Caki2 (cell line): Measurements from ENCODE around the gene RIPK3. TPM values are rescaled to one million over a fixed set of nuclear protein-coding genes. Genes with fewer than 3 reads are reported as not detected.
"Not testable (repeated sequence)": the region's sequence is repeated elsewhere in the genome, so short reads cannot be mapped to it uniquely, and the experiment has no call there.

Experiments
- DNase-seq: peaks from one replicate; pipeline ENCODE4 v3.0.0-alpha.2; 2015; ENCODE audit warnings: low read depth
- in situ Hi-C: cut with HindIII; loops from 2 replicates; pipeline ENCODE4 v1.10.0; 2016; ENCODE audit warnings: low sequenced_read_pairs, low pct_unique_long_range_greater_than_20kb, mixed read lengths
- total RNA-seq: library from RNA; depleted of rRNA; stranded (reverse); fragments of >200 nt; shearing (Covaris generic); gene quantifications from 2 replicates; pipeline ENCODE4 v1.2.3, GENCODE V29; 2014; ENCODE audit warnings: low replicate concordance

RIPK3 gene
- total RNA-seq, 1 experiment from 2014 or later = not detected

DNA sequence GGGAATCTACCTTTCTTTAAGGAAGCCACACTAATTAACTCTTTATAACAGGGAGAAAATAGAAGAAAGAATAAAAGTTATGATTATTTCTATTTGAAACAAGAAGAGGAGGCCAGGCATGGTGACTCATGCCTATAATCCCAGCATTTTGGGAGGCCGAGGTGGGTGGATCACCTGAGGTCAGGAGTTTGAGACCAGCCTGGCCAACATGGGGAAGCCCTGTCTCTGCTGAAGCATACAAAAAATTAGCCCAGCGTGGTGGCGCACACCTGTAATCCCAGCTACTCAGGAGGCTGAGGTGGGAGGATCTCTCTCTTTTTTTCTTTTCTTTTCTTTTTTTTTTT lies 14.7 kb upstream of the RIPK3 start:
- DNase-seq, in situ Hi-C loops: not testable (repeated sequence)

DNA sequence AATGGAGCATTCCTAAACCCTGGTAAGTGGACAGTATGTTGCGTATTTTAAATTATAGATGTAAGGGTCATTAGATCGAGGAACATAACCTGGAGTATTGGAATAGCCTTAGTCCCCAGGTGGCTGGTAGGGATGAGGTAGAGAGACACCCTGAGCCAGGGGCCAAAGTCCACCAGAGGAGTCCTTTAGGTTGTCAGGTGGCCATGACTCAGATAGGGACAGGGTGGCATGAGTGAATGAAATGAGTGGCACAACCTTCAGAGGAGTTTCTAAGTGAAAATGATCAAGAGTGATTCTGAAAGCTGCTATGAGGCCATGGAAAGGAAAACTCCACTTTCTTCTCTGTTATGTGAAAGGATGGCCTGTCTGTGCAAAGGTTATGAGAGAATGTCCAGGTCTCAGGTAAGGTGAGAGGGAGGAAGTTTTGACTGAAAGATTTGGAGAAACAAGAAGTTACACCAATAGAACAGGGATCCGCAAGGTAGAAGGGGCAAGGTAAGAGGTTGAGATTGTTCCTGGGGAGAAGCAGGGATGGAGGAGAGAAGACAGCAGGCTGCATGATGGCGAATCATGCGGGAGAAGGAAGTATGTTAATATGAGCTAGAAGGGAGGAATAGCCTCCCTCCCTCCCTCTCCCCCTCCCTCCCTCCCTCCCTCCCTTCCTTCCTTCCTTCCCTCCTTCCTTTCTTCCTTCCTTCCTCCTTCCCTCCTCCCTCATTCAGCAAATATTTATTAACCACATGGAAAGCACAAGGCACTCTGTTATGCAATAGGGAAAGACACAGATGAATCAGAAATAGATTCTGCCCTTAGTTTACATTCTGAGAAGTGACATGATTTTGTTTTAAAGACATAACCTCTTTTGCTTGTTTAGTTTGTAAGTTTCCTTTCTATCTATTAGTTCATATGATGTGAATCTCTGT lies 14.0 kb upstream of the RIPK3 start:
- in situ Hi-C loops = no loop called here

DNA sequence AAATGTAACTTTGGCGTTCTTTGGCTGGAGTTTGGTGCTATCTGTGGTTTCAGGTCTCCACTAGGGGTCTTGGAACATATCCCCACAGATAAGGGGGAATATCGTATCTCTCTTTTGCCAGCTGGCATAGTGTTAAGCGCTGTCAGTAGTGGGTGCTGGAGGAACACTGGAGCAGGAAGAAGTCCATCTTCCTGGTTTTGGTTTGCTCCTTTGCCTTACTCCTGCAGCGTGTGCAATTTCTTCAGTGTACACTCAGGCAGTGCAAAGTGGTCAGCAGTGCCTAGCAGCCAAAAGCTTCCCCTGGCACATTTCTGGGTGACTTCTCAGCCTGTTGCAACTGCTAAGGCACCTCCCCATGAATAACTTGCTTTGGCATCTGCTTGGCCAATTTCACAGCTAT lies 11.7 kb upstream of the RIPK3 start:
- in situ Hi-C loops = no loop called here
- no peak for DNase-seq

More for the DNA sequence above, 14.0 kb upstream of the RIPK3 start:
- no peak for DNase-seq

DNA sequence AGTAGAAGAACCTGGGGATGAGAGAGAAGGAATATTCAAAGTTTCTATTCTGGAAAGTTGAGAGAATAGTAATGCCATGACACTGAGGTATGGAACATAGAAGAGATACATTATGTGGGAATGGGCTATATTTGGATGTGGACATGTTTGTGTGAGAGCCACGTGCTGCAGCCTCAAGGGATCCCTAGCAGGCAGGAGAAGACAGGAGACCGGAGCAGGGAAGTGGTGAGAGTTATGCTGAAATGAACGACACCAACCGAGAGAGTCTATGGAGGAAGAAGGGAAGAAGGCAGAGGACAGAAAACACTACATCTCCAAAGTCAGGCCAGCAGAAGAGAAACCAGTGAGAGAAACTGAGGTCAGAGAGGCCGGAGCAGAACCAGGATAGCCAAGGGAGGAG lies 10.0 kb upstream of the RIPK3 start:
- DNase-seq = no peak
- in situ Hi-C loops = no loop called here

DNA sequence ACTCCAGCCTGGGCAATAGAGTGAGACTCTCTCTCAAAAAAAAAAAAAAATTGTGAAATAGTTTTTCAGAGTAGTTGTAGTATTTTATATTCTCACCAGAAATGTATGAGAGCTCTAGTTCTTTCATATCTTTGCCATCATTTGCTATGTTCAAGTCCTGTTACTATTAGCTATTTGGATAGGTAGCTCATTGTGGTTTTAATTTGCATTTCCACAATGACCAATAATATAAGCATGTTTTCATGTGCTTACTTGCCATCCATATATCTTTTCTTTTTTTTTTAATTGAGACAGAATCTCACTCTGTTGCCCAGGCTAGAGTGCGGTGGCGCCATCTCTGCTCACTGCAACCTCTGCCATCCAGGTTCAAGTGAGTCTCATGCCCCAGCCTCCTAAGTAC lies 8.4 kb upstream of the RIPK3 start:
- in situ Hi-C loops = no loop called here
- no peak for DNase-seq

DNA sequence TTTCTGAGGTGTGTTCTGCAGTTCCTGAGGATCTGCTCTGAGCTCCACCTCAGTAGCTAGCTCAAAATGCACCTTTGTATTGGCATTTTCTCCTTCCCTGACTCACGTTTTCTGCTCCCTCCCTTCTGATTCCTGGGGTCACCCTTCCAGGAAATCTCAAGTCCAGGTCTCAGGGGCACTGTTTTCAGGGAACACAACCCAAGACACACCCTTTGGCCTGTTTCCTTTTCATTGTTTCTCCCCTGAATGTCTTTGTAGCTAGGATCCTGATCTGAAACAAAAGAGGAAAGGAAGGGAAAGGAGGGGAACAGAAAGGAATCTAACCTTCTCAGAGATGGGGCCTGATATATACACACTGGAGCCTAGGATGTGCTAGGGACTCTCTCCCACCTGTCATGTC lies 7.3 kb upstream of the RIPK3 start:
- no peak for DNase-seq
- in situ Hi-C loops = no loop called here

DNA sequence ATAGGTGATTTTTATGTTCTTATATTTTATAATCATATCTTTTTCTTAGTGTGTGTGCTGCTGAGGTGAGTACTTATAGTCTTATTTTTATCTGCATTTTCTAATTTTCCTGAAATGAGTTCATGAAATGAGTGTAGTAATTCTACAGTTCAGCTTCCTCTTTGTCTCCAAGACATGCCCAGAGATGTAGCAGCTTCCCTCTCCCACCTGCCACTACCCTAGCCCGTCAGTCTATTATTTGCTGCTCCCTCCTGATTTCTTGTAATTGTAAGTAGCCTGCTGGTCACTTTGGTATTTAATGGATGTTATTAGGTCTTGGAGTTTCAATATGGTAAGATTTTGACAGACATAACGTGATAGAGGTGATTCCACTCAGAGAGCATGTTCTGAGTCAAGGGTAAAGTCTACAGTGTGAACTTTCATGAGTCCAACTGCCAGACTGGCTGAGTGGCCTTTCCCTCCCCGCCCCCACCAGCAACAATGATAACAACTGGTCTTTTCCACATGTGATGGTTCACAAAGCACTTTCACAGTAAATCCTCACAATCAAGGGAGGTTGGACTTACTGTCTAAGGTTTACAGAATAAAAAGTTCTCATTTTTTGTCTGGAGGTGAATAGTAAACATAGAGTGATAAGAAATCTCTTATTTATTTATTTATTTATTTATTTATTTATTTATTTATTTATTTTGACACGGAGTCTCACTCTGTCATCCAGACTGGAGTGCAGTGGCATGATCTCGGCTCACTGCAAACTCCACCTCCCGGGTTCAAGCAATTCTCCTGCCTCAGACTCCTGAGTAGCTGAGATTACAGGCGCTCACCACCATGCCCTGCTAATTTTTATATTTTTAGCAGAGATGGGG lies 4.2 kb upstream of the RIPK3 start:
- no peak for DNase-seq
- in situ Hi-C loops = no loop called here

DNA sequence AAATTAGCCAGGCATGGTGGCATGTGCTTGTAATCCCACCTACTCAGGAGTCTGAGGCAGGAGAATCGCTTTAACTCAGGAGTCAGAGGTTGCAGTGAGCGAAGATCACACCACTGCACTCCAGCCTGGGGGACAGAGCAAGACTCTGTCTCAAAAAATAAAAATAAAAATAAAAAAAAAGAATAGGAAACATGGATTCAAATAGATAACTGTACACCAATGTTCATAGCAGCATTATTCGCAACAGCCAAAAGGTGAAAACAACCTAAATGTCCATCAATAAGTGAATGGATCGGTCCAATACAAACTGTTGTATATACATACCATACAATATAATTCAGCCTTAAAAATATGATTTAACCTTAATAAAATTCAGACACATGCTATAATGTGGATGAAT lies 3.1 kb upstream of the RIPK3 start:
- in situ Hi-C loops = no loop called here

DNA sequence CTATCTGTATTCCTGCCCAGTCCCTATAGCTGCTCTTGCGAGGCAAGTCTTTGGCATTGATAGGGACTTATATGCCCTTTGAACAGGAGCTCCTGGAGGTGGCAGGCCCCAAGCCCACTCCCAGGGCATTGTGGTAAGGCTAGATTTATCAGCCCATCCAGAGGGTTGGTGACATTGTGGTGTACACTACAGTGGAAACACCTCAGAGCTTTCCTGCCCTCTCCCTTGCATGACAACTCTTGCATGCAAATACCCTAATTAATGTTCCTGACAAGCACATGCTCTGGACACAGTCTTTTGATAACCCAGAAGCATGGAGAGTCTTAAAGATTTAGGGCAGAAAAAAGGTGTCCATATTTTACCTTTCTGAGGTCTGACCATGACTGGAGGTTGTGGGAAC lies 815 bp upstream of the RIPK3 start:
- no peak for DNase-seq
- in situ Hi-C loops = no loop called here

More for the DNA sequence above, 3.1 kb upstream of the RIPK3 start:
- no peak for DNase-seq

DNA sequence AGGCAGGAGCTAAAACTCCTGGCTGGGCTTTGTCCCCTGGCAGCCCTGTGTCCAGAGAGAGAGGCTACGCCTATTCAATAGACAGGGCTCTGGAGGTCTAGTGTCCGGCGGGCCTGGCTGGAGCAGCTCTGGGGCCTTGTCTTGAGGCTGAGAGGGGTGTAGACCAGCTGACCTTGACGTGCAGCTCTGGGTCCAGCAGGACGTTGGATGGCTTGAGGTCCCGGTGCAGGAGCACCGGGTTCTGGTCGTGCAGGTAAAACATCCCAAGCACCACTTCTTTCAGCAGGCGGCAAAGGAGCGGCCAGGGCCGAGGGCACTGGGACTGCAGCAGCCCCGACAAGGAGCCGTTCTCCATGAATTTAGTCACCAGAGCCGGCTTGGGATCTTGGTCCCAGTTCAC lies 948 bp downstream of the RIPK3 start:
- DNase-seq = no peak
- in situ Hi-C loops = loop anchor here (10.0 kb wide), 1 partner anchor 96 kb away; no protein-coding TSS in a partner anchor

DNA sequence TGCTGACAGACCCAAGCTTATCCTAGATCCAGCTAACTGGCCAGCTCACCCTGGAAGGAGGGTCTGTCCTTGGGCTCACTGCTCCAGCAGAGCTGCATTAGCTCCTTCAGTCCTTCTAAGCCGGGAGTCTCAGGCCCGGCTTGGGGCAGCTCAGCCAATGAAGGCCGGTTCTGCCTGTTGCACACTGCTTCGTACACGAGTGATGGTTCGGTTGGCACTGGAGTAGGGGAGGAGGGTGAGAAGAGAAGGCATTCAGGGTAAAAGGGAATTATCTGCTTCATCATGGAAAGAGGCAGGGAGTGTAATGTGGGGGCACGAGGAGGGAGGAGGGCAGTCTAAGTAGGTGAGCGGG lies 2.0 kb downstream of the RIPK3 start:
- no peak for DNase-seq
- in situ Hi-C loops = loop anchor here (10.0 kb wide), 1 partner anchor 97 kb away; no protein-coding TSS in a partner anchor

DNA sequence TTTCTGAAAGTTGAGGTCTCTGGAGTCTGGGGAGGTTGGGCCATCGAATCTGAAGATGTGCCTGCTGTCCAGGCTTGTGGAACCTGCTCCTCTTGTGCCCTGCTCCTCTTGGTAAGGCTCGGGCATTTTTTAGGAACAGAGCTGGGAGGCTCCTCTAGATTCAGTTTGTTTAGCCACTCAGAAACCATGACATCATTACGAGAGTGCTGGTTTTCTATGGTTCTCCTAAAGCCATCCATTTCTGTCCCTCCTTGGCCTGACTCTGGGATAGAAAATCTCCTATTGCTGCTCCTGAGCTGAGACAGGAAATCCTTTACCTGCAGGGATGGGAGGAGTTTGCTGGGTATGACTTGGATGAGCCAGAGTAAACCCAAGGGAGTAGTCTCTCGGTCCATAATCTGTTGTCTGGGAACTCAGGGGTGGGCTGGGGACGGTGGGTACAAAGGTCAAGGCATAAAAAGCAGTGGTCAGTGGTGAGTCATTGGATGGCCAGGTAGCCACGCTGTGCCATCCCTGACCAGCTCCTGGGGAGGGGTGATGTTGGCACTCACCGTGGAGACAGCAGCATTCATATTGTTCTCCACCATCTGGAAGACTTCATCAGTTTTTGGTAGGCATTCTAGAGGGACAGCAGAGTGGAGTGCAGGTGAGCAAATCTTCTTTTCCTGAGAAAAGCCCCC lies 2.5 kb downstream of the RIPK3 start:
- no peak for DNase-seq
- in situ Hi-C loops = loop anchor here (10.0 kb wide), 1 partner anchor 98 kb away; no protein-coding TSS in a partner anchor

DNA sequence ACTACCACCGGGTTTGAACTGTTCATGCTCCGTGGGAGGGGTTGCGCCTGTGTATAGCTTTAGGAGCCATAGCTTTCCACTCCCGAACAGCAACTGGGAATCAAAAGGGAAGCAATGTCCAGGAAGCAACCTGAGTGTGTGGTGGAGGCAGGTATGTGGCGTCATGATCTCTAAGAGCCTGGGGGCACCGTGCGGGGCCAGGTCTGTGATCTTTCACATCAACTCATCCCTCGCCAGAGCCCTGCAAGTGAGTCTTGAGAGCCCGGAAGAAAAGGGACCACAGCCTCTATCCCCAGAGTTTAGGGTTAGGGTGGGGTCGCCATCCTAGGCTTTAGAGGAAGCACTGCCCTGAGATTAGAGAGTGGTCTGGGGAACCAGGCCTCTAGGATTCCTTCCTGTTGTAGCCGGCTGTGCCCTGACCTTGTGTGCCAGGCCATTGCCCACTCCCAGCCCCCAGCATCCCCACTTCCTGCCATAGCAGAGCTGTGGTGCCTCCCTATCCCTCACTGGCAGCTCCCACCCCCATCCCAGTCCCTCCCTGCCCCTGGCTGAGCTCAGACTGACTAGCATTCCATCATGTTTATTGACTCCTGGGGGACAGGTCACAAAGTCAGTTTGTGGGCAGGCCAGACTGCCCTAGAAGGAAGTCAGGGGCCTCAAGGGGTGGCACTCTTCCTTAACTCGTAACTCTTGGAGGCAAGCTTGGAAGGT lies 4.2 kb downstream of the RIPK3 start:
- DNase-seq = no peak
- in situ Hi-C loops = loop anchor here (10.0 kb wide), 1 partner anchor 99 kb away; no protein-coding TSS in a partner anchor

DNA sequence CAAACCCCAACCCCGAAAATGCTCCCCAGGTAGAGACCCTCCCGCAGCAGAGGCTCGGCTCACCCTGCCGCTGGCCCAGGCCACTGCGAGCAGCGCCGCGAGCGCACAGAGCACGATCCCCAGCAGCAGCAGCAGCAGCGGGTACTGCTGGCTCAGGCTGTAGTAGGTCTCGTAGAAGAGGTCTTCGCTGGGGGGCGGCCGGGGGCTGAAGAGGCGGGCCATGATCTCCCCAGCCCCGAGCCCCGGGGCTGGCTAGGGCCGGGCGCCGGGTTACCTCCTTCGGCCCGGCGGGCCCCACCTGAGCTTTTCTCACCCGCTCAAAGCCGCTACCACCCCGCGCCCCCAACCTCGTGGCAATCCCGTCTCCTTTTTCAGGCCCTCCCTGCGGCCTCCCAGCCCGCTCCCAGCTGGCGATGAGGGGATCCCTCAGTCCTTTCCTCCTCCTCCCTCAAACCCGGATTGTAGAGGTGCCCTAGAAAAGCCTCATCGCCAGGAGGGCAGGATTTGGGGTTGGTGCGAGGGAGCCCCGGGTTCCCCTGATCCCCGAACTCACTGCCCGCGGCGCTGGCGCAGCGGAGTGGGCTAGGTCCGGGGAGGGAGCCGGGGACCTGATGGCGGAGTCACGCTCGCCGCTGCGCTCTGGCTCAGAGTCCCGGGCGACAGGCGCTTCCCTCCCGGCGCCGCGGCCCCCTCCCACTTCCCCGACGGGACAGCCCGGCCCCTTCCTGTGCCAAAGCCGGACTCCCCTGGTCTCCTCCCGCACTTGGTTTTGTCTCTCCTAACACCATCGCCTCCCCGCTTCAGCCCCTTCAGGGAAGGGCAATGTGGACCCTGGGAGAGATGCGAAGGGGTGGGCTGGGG lies 5.1 kb downstream of the RIPK3 start, which contains the start of gene ADCY4:
TSS of gene ADCY4 (minus strand) at position 641 of the 861 bp plus-strand sequence. CDS start at position 222, 419 bp downstream.
- DNase-seq = no peak
- in situ Hi-C loops = loop anchor here (10.0 kb wide), 1 partner anchor 100 kb away; no protein-coding TSS in a partner anchor

DNA sequence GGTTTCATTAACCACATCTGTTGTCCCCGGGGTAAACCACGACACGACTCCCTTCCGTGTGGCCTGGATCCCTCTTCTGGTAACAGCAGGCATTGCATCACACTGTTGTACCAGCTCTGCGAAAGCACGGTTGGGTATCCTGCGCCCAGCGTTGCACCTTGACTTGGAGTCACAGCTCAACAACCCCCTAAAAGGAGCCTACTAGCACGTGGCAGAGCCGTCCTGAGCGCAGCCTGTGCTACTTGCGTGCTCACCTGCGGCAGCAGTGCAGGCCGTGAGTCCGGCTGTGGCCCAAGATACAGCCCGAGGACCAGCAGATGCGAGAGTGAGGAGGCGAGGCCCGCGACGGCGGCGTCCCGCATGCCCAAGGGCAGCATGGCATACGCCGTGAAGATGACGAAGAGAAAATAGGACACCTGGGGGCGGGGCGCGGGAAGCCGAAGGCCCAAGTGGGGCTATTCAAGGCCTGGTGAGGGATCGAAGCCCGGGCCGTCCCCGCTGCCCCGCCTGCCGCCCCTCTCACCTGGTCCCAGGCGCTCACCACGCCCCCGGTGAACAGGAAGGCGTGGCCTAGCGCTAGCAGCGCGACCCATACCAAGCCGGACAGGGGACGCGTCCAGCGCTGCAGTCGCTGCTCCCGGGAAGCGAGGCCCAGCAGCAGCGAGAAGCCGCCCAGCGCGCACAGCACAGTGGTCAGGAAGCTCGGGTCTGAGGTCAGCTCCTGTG lies 7.4 kb downstream of the RIPK3 start:
- in situ Hi-C loops = loop anchor here (10.0 kb wide), 1 partner anchor 102 kb away; no protein-coding TSS in a partner anchor
- peak; percentile 22 for DNase-seq

DNA sequence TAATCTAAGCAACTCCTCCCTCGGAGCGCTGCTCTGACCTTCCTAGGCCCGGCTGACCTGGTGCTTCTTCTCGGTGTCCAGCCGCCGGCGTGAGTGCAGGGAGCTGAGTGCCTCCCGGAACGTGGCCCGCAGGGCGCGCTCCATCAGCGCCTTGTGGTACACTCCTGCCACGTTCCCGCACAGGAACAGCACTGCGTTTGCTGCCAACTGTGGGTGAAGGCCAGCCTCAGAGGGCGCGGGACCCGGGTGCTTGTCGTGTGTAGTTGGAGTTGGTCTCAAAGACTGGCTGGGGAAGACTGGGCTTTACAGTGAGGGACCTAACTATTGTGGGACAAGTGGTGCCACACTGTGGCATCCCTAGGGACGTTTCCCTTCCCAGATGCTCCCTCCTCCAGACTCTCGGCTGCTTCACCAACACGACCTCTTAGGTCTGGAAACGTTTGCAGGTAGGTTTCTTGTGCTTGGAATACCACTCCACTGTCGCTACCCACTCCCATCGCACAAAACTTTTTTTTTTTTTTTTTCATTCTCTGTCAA lies 8.0 kb downstream of the RIPK3 start:
- DNase-seq = no peak
- in situ Hi-C loops = loop anchor here (10.0 kb wide), 1 partner anchor 103 kb away; no protein-coding TSS in a partner anchor
